Activated CD4-positive, alpha-beta T cell treated with anti-CD3 and anti-CD28 coated beads for 1 hour (primary cell): Measurements from ENCODE around the gene DNAI1.

Experiments used
- DNase-seq: peaks from one replicate; pipeline ENCODE4 v3.0.0-alpha.2; 2020

DNAI1 gene

GRCh38 chr9:34563262-34563661 is 104.7 kb downstream of the DNAI1 start:
- DNase-seq = no peak

- DNase-seq = no peak
Observed at GRCh38 chr9:34564617-34565016, 106.0 kb downstream of the DNAI1 start.

GRCh38 chr9:34565856-34566255 is 107.3 kb downstream of the DNAI1 start:
- DNase-seq = no peak

GRCh38 chr9:34566322-34566721 is 107.7 kb downstream of the DNAI1 start:
- DNase-seq = no peak

- no peak for DNase-seq
Observed at GRCh38 chr9:34566972-34567371, 108.4 kb downstream of the DNAI1 start.

- no peak for DNase-seq
Observed at GRCh38 chr9:34568133-34568532, 109.5 kb downstream of the DNAI1 start.

- no peak for DNase-seq
Observed at GRCh38 chr9:34568774-34569173, 110.2 kb downstream of the DNAI1 start.

- DNase-seq = no peak
Observed at GRCh38 chr9:34570376-34570775, 111.8 kb downstream of the DNAI1 start.
